ENCODE results near the gene NR2F1-AS1.

NR2F1-AS1 gene

GRCh38 chr5:93621327-93621798 lies 40.3 kb upstream of the NR2F1-AS1 start:
- Histone ChIP-seq H3K79me1 (ENCODE audit: low read depth, low read length) (no peaks in the 10 kb centered on the region), H3K4me2 (ENCODE audit: insufficient read depth, low read length, poor library complexity, severe bottlenecking) (peak overlapping the region; percentile 94), H2BK5ac (ENCODE audit: low read length) (peak overlapping the region; percentile 96), H3K14ac (ENCODE audit: low read length) (peak overlapping the region; percentile 97), H3K27ac (replicated peaks; ENCODE audit: low read length) (peak overlapping the region; percentile 96), H3K4ac (ENCODE audit: low read length) (no peak overlapping the region), H4K91ac (ENCODE audit: low read depth, low read length, poor library complexity) (no peak overlapping the region), H2BK120ac (ENCODE audit: low read depth, low read length) (peak overlapping the region; percentile 72), H3K4me1 (ENCODE audit: control insufficient read depth in 2 of 2, insufficient read depth in 1 of 2, low read depth in 1 of 2, low read length in 2 of 2) (peaks cover 2 to 26% of the 10 kb centered on the region in 2 donors), H3K9ac (ENCODE audit: low read depth, low read length, poor library complexity) (peak overlapping the region; percentile 86), H2BK12ac (ENCODE audit: low read length) (peak overlapping the region; percentile 41), H3K9me3 (replicated peaks in 1 of 2; ENCODE audit: control insufficient read depth in 2 of 2, insufficient read depth in 1 of 2, low read depth in 1 of 2, low read length in 2 of 2) (no peaks in the 10 kb centered on the region), H3K27me3 (ENCODE audit: control insufficient read depth in 3 of 3, insufficient read depth in 3 of 3, low read depth in 1 of 3, low read length in 3 of 3) (peaks cover 0 to 5% (median 0%) of the 10 kb centered on the region in 3 experiments), H2BK15ac (ENCODE audit: low read length) (peak overlapping the region; percentile 75), H2AK5ac (ENCODE audit: low read depth, low read length) (no peak overlapping the region), H2AFZ (ENCODE audit: low read length) (peak overlapping the region; percentile 81), H3K36me3 (replicated peaks in 1 of 2; ENCODE audit: control insufficient read depth in 2 of 2, insufficient read depth in 2 of 2, low read length in 2 of 2) (no peaks in the 10 kb centered on the region), H3K23ac (ENCODE audit: low read depth, low read length, poor library complexity) (no peak overlapping the region), H3K18ac (ENCODE audit: low read length) (peak overlapping the region; percentile 96), H4K8ac (ENCODE audit: low read depth, low read length) (no peak overlapping the region), H3K4me3 (ENCODE audit: low read length in 2 of 2) (peak overlapping the region; percentile 58 to 86)
- DNase-seq (ENCODE audit: low spot score): peak; percentile 78
- WGBS, 2 donors (ENCODE audit: extremely low coverage in 2 of 2, insufficient read length in 2 of 2, insufficient replicate concordance in 1 of 2): no CpG with 5 or more reads among the region's 41 CpGs

GRCh38 chr5:93620487-93621326 lies 39.7 kb upstream of the NR2F1-AS1 start:
- H3K27me3 ChIP-seq (ENCODE audit: control insufficient read depth in 3 of 3, insufficient read depth in 3 of 3, low read depth in 1 of 3, low read length in 3 of 3): peaks cover 0 to 6% (median 0%) of the 10 kb centered on the region in 3 experiments

GRCh38 chr5:93616538-93617174 lies 35.6 kb upstream of the NR2F1-AS1 start:
- no peaks in the 10 kb centered on the region for H3K9me3 ChIP-seq (replicated peaks in 1 of 2; ENCODE audit: control insufficient read depth in 2 of 2, insufficient read depth in 1 of 2, low read depth in 1 of 2, low read length in 2 of 2)
- H3K4me3 ChIP-seq (ENCODE audit: low read length in 2 of 2): no peak overlapping the region
- peaks cover 0 to 46% of the 10 kb centered on the region in 2 donors for H3K4me1 ChIP-seq (ENCODE audit: control insufficient read depth in 2 of 2, insufficient read depth in 1 of 2, low read depth in 1 of 2, low read length in 2 of 2)
- no peak for DNase-seq (ENCODE audit: low spot score)
- H3K14ac ChIP-seq (ENCODE audit: low read length): no peak overlapping the region
- no peak overlapping the region for H3K4ac ChIP-seq (ENCODE audit: low read length)
- no peak overlapping the region for H2AFZ ChIP-seq (ENCODE audit: low read length)
- H2AK5ac ChIP-seq (ENCODE audit: low read depth, low read length): no peak overlapping the region
- no peak overlapping the region for H4K8ac ChIP-seq (ENCODE audit: low read depth, low read length)
- H3K9ac ChIP-seq (ENCODE audit: low read depth, low read length, poor library complexity): no peak overlapping the region
- H2BK5ac ChIP-seq (ENCODE audit: low read length): no peak overlapping the region
- no peak overlapping the region for H2BK12ac ChIP-seq (ENCODE audit: low read length)
- H3K27me3 ChIP-seq (ENCODE audit: control insufficient read depth in 3 of 3, insufficient read depth in 3 of 3, low read depth in 1 of 3, low read length in 3 of 3): peaks cover 0 to 19% (median 0%) of the 10 kb centered on the region in 3 experiments
- H2BK120ac ChIP-seq (ENCODE audit: low read depth, low read length): no peak overlapping the region
- H3K27ac ChIP-seq (replicated peaks; ENCODE audit: low read length): no peak overlapping the region
- H3K79me1 ChIP-seq (ENCODE audit: low read depth, low read length): no peaks in the 10 kb centered on the region
- H3K36me3 ChIP-seq (replicated peaks in 1 of 2; ENCODE audit: control insufficient read depth in 2 of 2, insufficient read depth in 2 of 2, low read length in 2 of 2): peaks cover 0 to 10% of the 10 kb centered on the region in 2 donors
- no CpG with 5 or more reads among the region's 9 CpGs for WGBS, 2 donors (ENCODE audit: extremely low coverage in 2 of 2, insufficient read length in 2 of 2, insufficient replicate concordance in 1 of 2)
- H3K4me2 ChIP-seq (ENCODE audit: insufficient read depth, low read length, poor library complexity, severe bottlenecking): no peak overlapping the region
- H3K23ac ChIP-seq (ENCODE audit: low read depth, low read length, poor library complexity): no peak overlapping the region
- no peak overlapping the region for H3K18ac ChIP-seq (ENCODE audit: low read length)
- no peak overlapping the region for H2BK15ac ChIP-seq (ENCODE audit: low read length)
- no peak overlapping the region for H4K91ac ChIP-seq (ENCODE audit: low read depth, low read length, poor library complexity)

More at GRCh38 chr5:93620487-93621326, 39.7 kb upstream of the NR2F1-AS1 start:
- Histone ChIP-seq H3K9me3 (replicated peaks in 1 of 2; ENCODE audit: control insufficient read depth in 2 of 2, insufficient read depth in 1 of 2, low read depth in 1 of 2, low read length in 2 of 2) (no peaks in the 10 kb centered on the region), H3K23ac (ENCODE audit: low read depth, low read length, poor library complexity) (no peak overlapping the region), H2BK5ac (ENCODE audit: low read length) (peak overlapping the region; percentile 96), H3K4ac (ENCODE audit: low read length) (no peak overlapping the region), H3K4me1 (ENCODE audit: control insufficient read depth in 2 of 2, insufficient read depth in 1 of 2, low read depth in 1 of 2, low read length in 2 of 2) (peaks cover 2 to 30% of the 10 kb centered on the region in 2 donors), H2BK120ac (ENCODE audit: low read depth, low read length) (no peak overlapping the region), H2BK15ac (ENCODE audit: low read length) (peak overlapping the region; percentile 89), H2AK5ac (ENCODE audit: low read depth, low read length) (no peak overlapping the region), H3K9ac (ENCODE audit: low read depth, low read length, poor library complexity) (peak overlapping the region; percentile 86), H3K4me3 (ENCODE audit: low read length in 2 of 2) (peak overlapping the region; percentile 58 to 86), H3K4me2 (ENCODE audit: insufficient read depth, low read length, poor library complexity, severe bottlenecking) (peak overlapping the region; percentile 94), H3K79me1 (ENCODE audit: low read depth, low read length) (no peaks in the 10 kb centered on the region), H2BK12ac (ENCODE audit: low read length) (peak overlapping the region; percentile 90), H2AFZ (ENCODE audit: low read length) (peak overlapping the region; percentile 81), H3K36me3 (replicated peaks in 1 of 2; ENCODE audit: control insufficient read depth in 2 of 2, insufficient read depth in 2 of 2, low read length in 2 of 2) (no peaks in the 10 kb centered on the region), H4K8ac (ENCODE audit: low read depth, low read length) (no peak overlapping the region), H3K27ac (replicated peaks; ENCODE audit: low read length) (peak overlapping the region; percentile 96), H3K14ac (ENCODE audit: low read length) (no peak overlapping the region), H4K91ac (ENCODE audit: low read depth, low read length, poor library complexity) (no peak overlapping the region), H3K18ac (ENCODE audit: low read length) (peak overlapping the region; percentile 91)
- WGBS, 2 donors (ENCODE audit: extremely low coverage in 2 of 2, insufficient read length in 2 of 2, insufficient replicate concordance in 1 of 2): no CpG with 5 or more reads among the region's 75 CpGs
- peak; percentile 76 for DNase-seq (ENCODE audit: low spot score)

GRCh38 chr5:93612855-93613243 lies 31.8 kb upstream of the NR2F1-AS1 start:
- Histone ChIP-seq H2AK5ac (ENCODE audit: low read depth, low read length) (no peak overlapping the region), H3K9ac (ENCODE audit: low read depth, low read length, poor library complexity) (no peak overlapping the region), H3K27me3 (ENCODE audit: control insufficient read depth in 3 of 3, insufficient read depth in 3 of 3, low read depth in 1 of 3, low read length in 3 of 3) (peaks cover 0 to 42% (median 9%) of the 10 kb centered on the region in 3 experiments), H3K14ac (ENCODE audit: low read length) (no peak overlapping the region), H3K4me1 (ENCODE audit: control insufficient read depth in 2 of 2, insufficient read depth in 1 of 2, low read depth in 1 of 2, low read length in 2 of 2) (peaks cover 0 to 55% of the 10 kb centered on the region in 2 donors), H2BK120ac (ENCODE audit: low read depth, low read length) (no peak overlapping the region), H4K91ac (ENCODE audit: low read depth, low read length, poor library complexity) (no peak overlapping the region), H3K27ac (replicated peaks; ENCODE audit: low read length) (no peak overlapping the region), H3K36me3 (replicated peaks in 1 of 2; ENCODE audit: control insufficient read depth in 2 of 2, insufficient read depth in 2 of 2, low read length in 2 of 2) (peaks cover 0 to 10% of the 10 kb centered on the region in 2 donors), H3K4ac (ENCODE audit: low read length) (no peak overlapping the region), H2BK15ac (ENCODE audit: low read length) (no peak overlapping the region), H3K79me1 (ENCODE audit: low read depth, low read length) (no peaks in the 10 kb centered on the region), H2AFZ (ENCODE audit: low read length) (no peak overlapping the region), H3K9me3 (replicated peaks in 1 of 2; ENCODE audit: control insufficient read depth in 2 of 2, insufficient read depth in 1 of 2, low read depth in 1 of 2, low read length in 2 of 2) (no peaks in the 10 kb centered on the region), H3K18ac (ENCODE audit: low read length) (no peak overlapping the region), H3K4me3 (ENCODE audit: low read length in 2 of 2) (peak overlapping the region in 1 of 2 donors; percentile 26), H4K8ac (ENCODE audit: low read depth, low read length) (no peak overlapping the region), H3K23ac (ENCODE audit: low read depth, low read length, poor library complexity) (no peak overlapping the region), H3K4me2 (ENCODE audit: insufficient read depth, low read length, poor library complexity, severe bottlenecking) (no peak overlapping the region), H2BK12ac (ENCODE audit: low read length) (no peak overlapping the region), H2BK5ac (ENCODE audit: low read length) (no peak overlapping the region)
- DNase-seq (ENCODE audit: low spot score): no peak
